GM19193 (cell line): ENCODE measurements around the gene RTRAF.

Source experiments
- POLR2A ChIP-seq: IDR thresholded peaks from 4 replicates; pipeline ENCODE4 v1.6.1; 2011; ENCODE audit not compliant: insufficient read depth, insufficient read length; ENCODE audit errors: extremely low read depth

Gene RTRAF

DNA sequence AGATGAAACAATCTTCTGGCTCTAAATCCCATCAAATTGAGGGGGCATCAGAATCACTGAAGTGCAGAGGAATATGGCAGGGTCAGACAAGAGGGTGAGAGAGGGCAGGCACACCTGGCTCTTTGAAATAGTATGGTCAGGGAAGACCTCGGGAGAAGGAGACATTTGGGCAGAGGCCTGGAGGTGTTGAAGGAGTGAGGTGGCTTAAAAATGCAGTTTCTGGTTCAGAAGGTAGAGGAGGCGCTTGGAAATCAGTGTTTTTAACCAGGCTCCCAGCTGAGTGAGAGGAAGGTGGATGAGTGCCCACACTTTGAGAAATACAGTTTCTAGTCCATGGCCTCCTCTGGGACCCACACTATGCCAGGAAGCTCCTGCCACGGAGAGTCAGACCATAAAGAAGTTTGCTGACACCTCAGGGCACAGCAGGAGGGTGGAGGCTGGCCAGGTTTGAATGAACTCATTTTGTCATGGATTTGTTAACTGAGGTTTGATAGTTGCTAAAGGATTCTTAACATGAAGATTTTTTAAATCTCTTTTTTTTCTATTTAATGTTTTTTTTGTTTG, 59.4 kb downstream of the RTRAF start:
- TF ChIP-seq POLR2A = no peak

GRCh38 chr14:52049271-52049670, 59.9 kb downstream of the RTRAF start:
- TF ChIP-seq POLR2A = no peak

- TF ChIP-seq POLR2A = no peak
Observed at GRCh38 chr14:52049721-52050588, 60.6 kb downstream of the RTRAF start.

DNA sequence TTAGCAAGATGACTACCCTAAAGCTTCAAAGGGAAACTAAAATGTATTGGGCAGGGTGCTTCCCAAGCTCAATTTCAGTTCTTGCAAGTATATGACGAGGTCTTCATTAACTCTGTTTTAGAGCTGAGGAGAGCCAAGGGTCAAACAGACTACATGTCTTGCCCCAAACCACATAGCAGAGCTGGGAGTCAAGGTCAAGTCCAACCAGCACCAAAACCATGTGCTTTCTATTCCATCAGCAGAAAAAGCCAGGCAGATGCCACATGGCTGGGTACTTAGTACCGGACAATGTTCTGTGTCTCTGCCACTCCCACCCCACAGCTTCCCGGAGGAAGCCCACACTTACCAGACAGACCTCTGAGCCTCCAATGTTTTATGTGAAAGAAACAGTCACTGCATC, 61.9 kb downstream of the RTRAF start:
- no peak for TF ChIP-seq POLR2A

GRCh38 chr14:52051871-52052270, 62.5 kb downstream of the RTRAF start:
- TF ChIP-seq POLR2A = no peak

GRCh38 chr14:52052288-52052943, 63.1 kb downstream of the RTRAF start:
- no peak for TF ChIP-seq POLR2A

- TF ChIP-seq POLR2A = no peak
Observed at GRCh38 chr14:52053044-52053443, 63.7 kb downstream of the RTRAF start.

- TF ChIP-seq POLR2A = no peak
Observed at GRCh38 chr14:52054678-52055077, 65.3 kb downstream of the RTRAF start.

DNA sequence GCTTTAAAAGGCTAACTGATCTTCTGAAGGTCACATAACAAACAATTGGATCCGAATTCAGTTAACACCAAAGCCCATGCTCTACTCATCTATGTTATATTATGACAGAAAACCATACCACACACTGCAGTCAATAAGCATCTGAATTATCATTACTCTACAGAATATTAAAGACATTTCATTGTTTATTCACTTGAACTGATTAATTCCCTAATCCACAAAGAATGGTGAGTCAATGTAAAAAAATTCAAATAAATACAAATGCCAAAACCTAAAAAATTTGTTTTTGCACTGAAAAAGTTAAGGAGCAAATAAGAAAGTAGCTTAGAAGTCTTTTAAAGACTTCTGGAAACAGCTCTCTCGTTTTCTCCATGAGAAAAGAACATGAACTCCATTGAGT, 65.8 kb downstream of the RTRAF start:
- TF ChIP-seq POLR2A = no peak

DNA sequence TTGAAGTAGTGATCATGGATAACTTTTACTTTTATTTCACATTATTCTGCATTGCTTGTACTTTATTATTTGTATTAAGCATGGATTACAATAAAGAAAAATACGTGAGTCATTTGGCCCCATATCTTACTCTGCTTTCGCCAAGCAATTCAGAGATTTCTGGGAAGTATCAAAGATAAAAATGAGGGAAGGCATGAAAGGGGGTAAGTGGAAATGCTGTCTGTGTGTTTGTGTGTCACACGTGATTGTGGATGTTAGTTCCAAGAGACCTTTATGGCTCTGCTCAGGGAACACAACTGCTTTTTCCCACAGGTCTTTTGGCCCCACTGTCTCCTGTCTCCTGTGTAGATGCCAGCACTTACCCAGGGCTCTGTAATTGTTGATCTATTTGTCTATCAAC, 69.0 kb downstream of the RTRAF start:
- no peak for TF ChIP-seq POLR2A

GRCh38 chr14:52059649-52060048, 70.3 kb downstream of the RTRAF start:
- no peak for TF ChIP-seq POLR2A

DNA sequence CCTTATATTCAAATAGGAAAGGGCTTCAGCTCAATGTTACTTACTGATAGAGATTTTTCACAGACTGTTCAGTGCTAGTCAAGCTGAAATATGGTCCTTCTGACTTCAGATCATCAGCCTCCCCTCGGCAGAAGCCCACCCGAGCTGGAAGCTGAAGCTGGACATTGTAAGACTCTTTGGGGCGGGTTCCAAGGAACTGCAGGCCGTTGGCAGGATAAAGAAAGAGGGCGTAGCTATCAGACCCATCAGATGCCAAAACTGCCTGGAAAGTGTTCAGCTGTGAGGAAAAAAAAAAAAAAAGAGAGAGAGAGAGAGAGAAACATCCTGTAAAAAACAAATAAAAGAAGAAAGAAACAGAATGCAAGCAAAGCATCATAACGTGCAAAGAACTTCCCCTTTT, 70.7 kb downstream of the RTRAF start:
- TF ChIP-seq POLR2A = no peak
